NB4 (cell line): ENCODE measurements around the gene ACOX1.

Experiments used
- DNase-seq: peaks from one replicate; pipeline ENCODE4 v3.0.0; 2010; ENCODE audit warnings: low read depth
- H3K4me3 ChIP-seq: one replicate; pipeline ENCODE4 v1.5.1; 2011; ENCODE audit warnings: mild to moderate bottlenecking, low read depth, low read length, moderate library complexity
- CTCF ChIP-seq: IDR thresholded peaks from one replicate; pipeline ENCODE4 v1.5.1; 2012; ENCODE audit warnings: low read depth, low read length
- MYC ChIP-seq: IDR thresholded peaks from 2 replicates; pipeline ENCODE4 v1.6.1; 2011; ENCODE audit warnings: low read depth, low read length
- POLR2A ChIP-seq: IDR thresholded peaks from 2 replicates; pipeline ENCODE4 v1.6.1; 2011; ENCODE audit warnings: mild to moderate bottlenecking; ENCODE audit not compliant: insufficient read length; ENCODE audit errors: extremely low read depth
- TF ChIP-seq, protein P1 (sequence below): IDR thresholded peaks from 2 replicates; pipeline ENCODE4 v1.6.1; 2011; ENCODE audit warnings: low read depth, low read length

ACOX1 gene

GRCh38 chr17:76023900-76024237 lies 44.9 kb upstream of the ACOX1 start:
- no peak overlapping the region for H3K4me3 ChIP-seq
- no peak for DNase-seq
- TF ChIP-seq MYC (no peak), POLR2A (no peak), CTCF (no peak)
- TF ChIP-seq, protein P1, sequence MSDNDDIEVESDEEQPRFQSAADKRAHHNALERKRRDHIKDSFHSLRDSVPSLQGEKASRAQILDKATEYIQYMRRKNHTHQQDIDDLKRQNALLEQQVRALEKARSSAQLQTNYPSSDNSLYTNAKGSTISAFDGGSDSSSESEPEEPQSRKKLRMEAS, result no peak

DNA sequence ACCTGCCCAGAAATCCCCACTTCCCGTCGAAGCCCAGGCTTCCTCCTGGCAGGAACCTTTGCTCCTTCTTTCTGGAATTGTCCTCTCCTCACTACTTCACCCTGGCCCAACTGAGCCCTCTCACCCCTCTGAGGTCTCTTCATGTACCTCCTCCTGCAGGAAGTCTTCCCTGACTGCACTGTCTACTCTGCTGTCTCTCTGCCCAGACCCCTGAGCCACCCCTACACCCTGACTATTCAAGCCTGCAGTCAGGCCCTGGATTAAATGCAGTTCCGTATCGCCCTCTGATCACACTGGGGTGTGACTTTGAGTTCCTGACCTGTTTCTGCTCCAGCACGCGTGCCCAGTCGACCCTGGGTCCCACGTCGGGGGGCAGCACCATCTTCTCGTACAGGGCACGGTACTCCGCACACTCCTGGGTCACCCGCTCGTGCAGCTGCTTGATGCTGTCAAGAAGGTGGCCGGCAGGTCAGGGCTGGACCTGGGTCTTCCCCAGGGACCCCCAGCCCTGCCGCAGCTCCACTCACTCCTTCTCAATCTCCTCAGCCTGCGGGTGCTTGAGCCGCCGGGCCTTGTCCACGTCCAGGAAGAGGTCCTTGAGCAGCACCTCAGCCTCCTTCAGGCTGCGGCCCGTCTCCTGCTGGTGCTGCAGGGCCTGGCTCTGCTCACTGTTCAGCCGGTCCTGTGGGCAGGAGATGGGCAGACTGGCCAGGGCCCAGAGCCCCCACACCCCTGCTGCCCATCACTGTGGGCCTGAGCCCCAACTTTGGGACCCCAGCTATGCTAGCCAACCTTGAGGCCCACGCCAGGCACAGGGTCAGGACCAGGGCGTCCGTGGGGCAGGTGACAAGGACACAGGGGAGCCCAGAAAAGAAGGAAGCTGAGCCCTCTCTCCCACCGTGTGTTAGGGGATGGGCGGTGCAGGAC lies 44.3 kb upstream of the ACOX1 start:
- no peak overlapping the region for H3K4me3 ChIP-seq
- TF ChIP-seq MYC, result no peak
- TF ChIP-seq, protein P1, result no peak
- TF ChIP-seq CTCF, result no peak
- TF ChIP-seq POLR2A, result no peak
- no peak for DNase-seq

DNA sequence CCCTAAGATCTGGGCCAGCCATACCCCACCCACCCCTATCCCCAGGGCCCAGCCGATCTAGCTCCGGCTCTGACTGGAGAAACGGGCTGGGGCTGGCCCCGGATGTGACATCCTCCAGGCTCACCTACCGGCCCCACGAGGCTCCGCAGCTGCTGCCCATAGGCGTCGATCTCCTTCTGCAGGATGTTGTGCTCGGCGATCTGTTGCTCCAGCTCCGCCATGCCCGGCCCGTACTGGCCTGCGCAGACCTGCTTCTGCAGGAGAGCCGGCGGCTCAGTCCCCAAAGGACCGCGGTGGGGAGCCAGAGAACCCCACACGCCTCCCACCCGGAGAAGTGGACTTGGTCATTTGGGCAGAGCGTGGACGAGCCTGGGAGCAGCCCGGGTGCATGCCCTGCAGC lies 43.3 kb upstream of the ACOX1 start:
- no peak overlapping the region for H3K4me3 ChIP-seq
- TF ChIP-seq, protein P1, result no peak
- no peak for TF ChIP-seq CTCF
- no peak for TF ChIP-seq POLR2A
- DNase-seq, result no peak

DNA sequence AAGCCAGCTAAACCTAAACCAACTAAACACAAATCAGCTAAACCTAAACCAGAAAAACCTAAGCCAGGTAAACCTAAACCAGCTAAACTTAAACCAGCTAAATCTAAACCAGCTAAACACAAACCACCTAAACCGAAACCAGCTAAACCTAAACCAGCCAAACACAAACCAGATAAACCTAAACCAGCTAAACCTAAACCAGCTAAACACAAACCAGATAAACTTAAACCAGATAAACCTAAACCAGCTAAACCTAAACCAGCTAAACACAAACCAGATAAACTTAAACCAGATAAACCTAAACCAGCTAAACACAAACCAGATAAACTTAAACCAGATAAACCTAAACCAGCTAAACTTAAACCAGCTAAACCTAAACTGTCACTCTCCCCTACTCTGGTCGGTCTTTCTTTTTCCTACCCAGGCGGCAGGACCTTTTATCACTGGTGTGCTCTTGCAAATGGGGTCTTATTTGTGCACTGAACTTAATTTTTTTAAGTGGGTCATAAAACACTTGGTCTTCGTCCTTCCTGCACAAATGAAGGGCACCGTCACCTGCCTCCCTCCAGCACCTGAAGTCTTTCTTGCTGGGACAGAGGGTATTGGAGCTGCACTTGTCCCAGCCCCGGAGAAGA lies 41.0 kb upstream of the ACOX1 start:
- TF ChIP-seq CTCF (no peak), MYC (no peak), POLR2A (no peak)
- TF ChIP-seq, protein P1, result no peak
- DNase-seq, result no peak
- H3K4me3 ChIP-seq, result no peak overlapping the region

- no peak overlapping the region for H3K4me3 ChIP-seq
- no peak for DNase-seq
- TF ChIP-seq POLR2A, result no peak
- no peak for TF ChIP-seq MYC
- TF ChIP-seq, protein P1, result no peak
- TF ChIP-seq CTCF, result no peak
Observed at GRCh38 chr17:76018801-76019200, 39.8 kb upstream of the ACOX1 start.
